Sciatic nerve (tissue), 2 donors: Measurements from ENCODE around the gene MLYCD. TPM values are rescaled to one million over a fixed set of nuclear protein-coding genes. Genes with fewer than 3 reads are reported as not detected.
A peak's percentile ranks its signal among the peaks of the same experiment; 100 is the strongest.
"Not testable (repeated sequence)": the region's sequence is repeated elsewhere in the genome, so short reads cannot be mapped to it uniquely, and the experiment has no call there.

ENCODE experiments used
- ATAC-seq: fragments of 200-7000 bp; cut with Tn5 transposase; one replicate; pipeline ENCODE4 v1.9.1; 2020; ENCODE audit warnings: mild to moderate bottlenecking, moderate library complexity
- DNase-seq: peaks from one replicate; pipeline ENCODE4 v3.0.0-alpha.2; 2020; ENCODE audit warnings: low spot score
- intact Hi-C: fragments of 100-400 bp; cut with DNase I; formaldehyde crosslinking; loops from one replicate; pipeline ENCODE4 v1.14.2; 2022
- total RNA-seq: library from RNA; stranded (reverse); fragmentation: NEBNext Ultra II Directional; extraction: Animal tissue kit (Norgen Biotek cat#: 25700); gene quantifications from one replicate; pipeline ENCODE4 v1.2.1, GENCODE V29; 2021
- donor health status: DM: no; HTN: no; CAD: no.
- donor health status: DM: no; HTN: no; CAD: no.

Gene MLYCD
- total RNA-seq, 1 donor from 2014 or later, result 8.2 TPM

- intact Hi-C loops, result no loop called here
- no peak for DNase-seq
- no peak for ATAC-seq
Measured at GRCh38 chr16:83935858-83936255, 36.9 kb downstream of the MLYCD start.

- no peak for DNase-seq
- intact Hi-C loops, result no loop called here
- ATAC-seq, result no peak
Measured at GRCh38 chr16:83936581-83937165, 37.8 kb downstream of the MLYCD start.

GRCh38 chr16:83937267-83937666 lies 38.4 kb downstream of the MLYCD start:
- ATAC-seq, result no peak
- no peak for DNase-seq
- intact Hi-C loops, result no loop called here

GRCh38 chr16:83937922-83938885 lies 39.3 kb downstream of the MLYCD start:
- ATAC-seq, result no peak
- intact Hi-C loops, result no loop called here
- DNase-seq, result no peak

GRCh38 chr16:83939266-83939855 lies 40.4 kb downstream of the MLYCD start:
- no peak for DNase-seq
- ATAC-seq, result no peak
- intact Hi-C loops, result no loop called here

- intact Hi-C loops, result no loop called here
- ATAC-seq, result no peak
Measured at GRCh38 chr16:83940119-83940518, 41.2 kb downstream of the MLYCD start.

GRCh38 chr16:83940630-83941378 lies 41.9 kb downstream of the MLYCD start:
- intact Hi-C loops, result no loop called here
- ATAC-seq (no peak), DNase-seq (no peak)

More at GRCh38 chr16:83940119-83940518, 41.2 kb downstream of the MLYCD start:
- DNase-seq, result no peak

- DNase-seq, ATAC-seq, intact Hi-C loops: not testable (repeated sequence)
Measured at GRCh38 chr16:83941546-83941945, 42.6 kb downstream of the MLYCD start.

GRCh38 chr16:83942074-83942473 lies 43.2 kb downstream of the MLYCD start:
- no peak for DNase-seq

GRCh38 chr16:83942815-83943515 lies 44.0 kb downstream of the MLYCD start:
- DNase-seq, result no peak
- intact Hi-C loops, result no loop called here
- ATAC-seq, result no peak

More at GRCh38 chr16:83942074-83942473, 43.2 kb downstream of the MLYCD start:
- ATAC-seq, result no peak
- intact Hi-C loops, result no loop called here

- DNase-seq (no peak), ATAC-seq (no peak)
- intact Hi-C loops, result no loop called here
Measured at GRCh38 chr16:83943516-83944050, 44.7 kb downstream of the MLYCD start.

- no peak for DNase-seq
- ATAC-seq, result no peak
- intact Hi-C loops, result no loop called here
Measured at GRCh38 chr16:83945587-83945986, 46.7 kb downstream of the MLYCD start.

GRCh38 chr16:83946154-83946780 lies 47.4 kb downstream of the MLYCD start:
- ATAC-seq, result peak; percentile 7

GRCh38 chr16:83946781-83947566 lies 48.1 kb downstream of the MLYCD start:
- ATAC-seq (no peak), DNase-seq (no peak)
- intact Hi-C loops, result no loop called here

More at GRCh38 chr16:83946154-83946780, 47.4 kb downstream of the MLYCD start:
- no peak for DNase-seq
- intact Hi-C loops, result no loop called here

GRCh38 chr16:83947642-83948234 lies 48.8 kb downstream of the MLYCD start:
- DNase-seq, result no peak
- intact Hi-C loops, result no loop called here

GRCh38 chr16:83948914-83949723 lies 50.2 kb downstream of the MLYCD start:
- intact Hi-C loops, result no loop called here
- no peak for ATAC-seq
- no peak for DNase-seq

More at GRCh38 chr16:83947642-83948234, 48.8 kb downstream of the MLYCD start:
- ATAC-seq, result no peak
